Activated B cell treated with CpG ODN at 0.5 μM for 24 hours (primary cell): Measurements from ENCODE around the gene PPP1R8. TPM values are rescaled to one million over a fixed set of nuclear protein-coding genes. Genes with fewer than 3 reads are reported as not detected.

ENCODE experiments used
- ATAC-seq: fragments of 200-7000 bp; cut with Tn5 transposase; one replicate; pipeline ENCODE4 v1.10.0; 2021; ENCODE audit warnings: low read depth, mild to moderate bottlenecking, moderate library complexity
- CTCF ChIA-PET: fragments of 350-600 bp; sonication (Branson Sonifier 250); formaldehyde crosslinking; loops from one replicate; lab custom pipeline; 2021; ENCODE audit warnings: antibody characterized with exemption; lab: Charles Lee
- POLR2A ChIA-PET: fragments of 350-600 bp; sonication (Branson Sonifier 250); formaldehyde crosslinking; loops from one replicate; lab custom pipeline; 2021; ENCODE audit warnings: antibody characterized with exemption; lab: Charles Lee
- DNase-seq: peaks from one replicate; pipeline ENCODE4 v3.0.0; 2022
- H3K27ac Mint-ChIP-seq: one replicate; pipeline ENCODE4 v1.8.0; 2020; ENCODE audit warnings: mixed read lengths
- H3K27me3 Mint-ChIP-seq: one replicate; pipeline ENCODE4 v1.8.0; 2021; ENCODE audit warnings: mixed read lengths
- H3K36me3 Mint-ChIP-seq: one replicate; pipeline ENCODE4 v1.8.0; 2021; ENCODE audit warnings: low read depth, mixed read lengths
- H3K4me1 Mint-ChIP-seq: one replicate; pipeline ENCODE4 v1.8.0; 2021; ENCODE audit warnings: mixed read lengths
- H3K4me3 Mint-ChIP-seq: one replicate; pipeline ENCODE4 v1.8.0; 2020; ENCODE audit warnings: mild to moderate bottlenecking, mixed read lengths
- H3K9me3 Mint-ChIP-seq: one replicate; pipeline ENCODE4 v1.8.0; 2020; ENCODE audit warnings: mixed read lengths
- intact Hi-C: fragments of 100-400 bp; cut with micrococcal nuclease; formaldehyde crosslinking; loops from one replicate; pipeline ENCODE4 v1.15.1; 2024
- total RNA-seq: library from RNA; stranded (reverse); gene quantifications from 2 replicates; pipeline ENCODE4 v1.2.3, GENCODE V29; 2022
- TF ChIP-seq, protein P1 (sequence below): fragments of 200-600 bp; IDR thresholded peaks from one replicate; pipeline ENCODE4 v1.8.0; 2022; ENCODE audit warnings: antibody characterized with exemption, mild to moderate bottlenecking

The PPP1R8 gene
- total RNA-seq, 1 donor from 2014 or later, result 48.3 TPM

DNA sequence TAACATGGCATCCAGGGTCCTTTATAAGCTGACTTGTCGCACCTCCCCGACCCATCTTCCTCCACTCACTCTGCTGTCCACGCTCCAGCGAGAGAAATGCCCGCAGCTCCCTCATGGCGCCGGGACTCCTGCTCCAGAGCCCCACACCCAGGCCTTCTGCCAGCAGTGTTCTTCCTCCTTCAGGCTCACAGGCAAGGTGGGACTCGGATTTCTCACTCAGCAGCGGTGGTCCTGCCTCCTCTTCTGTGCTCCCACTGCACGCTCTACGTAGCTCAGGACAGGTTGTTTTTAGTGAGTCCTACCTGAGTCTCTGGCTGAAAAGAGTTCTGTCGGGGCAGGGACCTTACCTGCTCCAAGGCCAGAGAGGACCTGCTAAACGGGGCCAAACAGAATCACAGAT is 53.0 kb downstream of the PPP1R8 start:
- Mint-ChIP-seq H3K27ac (peak overlapping the region; percentile 77), H3K4me3 (no peak overlapping the region), H3K4me1 (peaks cover 57% of the 10 kb centered on the region), H3K27me3 (no peaks in the 10 kb centered on the region), H3K9me3 (no peaks in the 10 kb centered on the region), H3K36me3 (peaks cover 76% of the 10 kb centered on the region)
- intact Hi-C loops, result no loop called here
- POLR2A ChIA-PET, result interaction anchor here (0.6 to 2.5 kb wide), 3 partner anchors 9 to 62 kb away, joined by 3 to 30 read pairs (median 3); partner anchors contain the start of gene THEMIS2
- TF ChIP-seq, protein P1, sequence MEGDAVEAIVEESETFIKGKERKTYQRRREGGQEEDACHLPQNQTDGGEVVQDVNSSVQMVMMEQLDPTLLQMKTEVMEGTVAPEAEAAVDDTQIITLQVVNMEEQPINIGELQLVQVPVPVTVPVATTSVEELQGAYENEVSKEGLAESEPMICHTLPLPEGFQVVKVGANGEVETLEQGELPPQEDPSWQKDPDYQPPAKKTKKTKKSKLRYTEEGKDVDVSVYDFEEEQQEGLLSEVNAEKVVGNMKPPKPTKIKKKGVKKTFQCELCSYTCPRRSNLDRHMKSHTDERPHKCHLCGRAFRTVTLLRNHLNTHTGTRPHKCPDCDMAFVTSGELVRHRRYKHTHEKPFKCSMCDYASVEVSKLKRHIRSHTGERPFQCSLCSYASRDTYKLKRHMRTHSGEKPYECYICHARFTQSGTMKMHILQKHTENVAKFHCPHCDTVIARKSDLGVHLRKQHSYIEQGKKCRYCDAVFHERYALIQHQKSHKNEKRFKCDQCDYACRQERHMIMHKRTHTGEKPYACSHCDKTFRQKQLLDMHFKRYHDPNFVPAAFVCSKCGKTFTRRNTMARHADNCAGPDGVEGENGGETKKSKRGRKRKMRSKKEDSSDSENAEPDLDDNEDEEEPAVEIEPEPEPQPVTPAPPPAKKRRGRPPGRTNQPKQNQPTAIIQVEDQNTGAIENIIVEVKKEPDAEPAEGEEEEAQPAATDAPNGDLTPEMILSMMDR, result no peak
- no peak for ATAC-seq
- no peak for DNase-seq
- CTCF ChIA-PET, result no interaction called here

DNA sequence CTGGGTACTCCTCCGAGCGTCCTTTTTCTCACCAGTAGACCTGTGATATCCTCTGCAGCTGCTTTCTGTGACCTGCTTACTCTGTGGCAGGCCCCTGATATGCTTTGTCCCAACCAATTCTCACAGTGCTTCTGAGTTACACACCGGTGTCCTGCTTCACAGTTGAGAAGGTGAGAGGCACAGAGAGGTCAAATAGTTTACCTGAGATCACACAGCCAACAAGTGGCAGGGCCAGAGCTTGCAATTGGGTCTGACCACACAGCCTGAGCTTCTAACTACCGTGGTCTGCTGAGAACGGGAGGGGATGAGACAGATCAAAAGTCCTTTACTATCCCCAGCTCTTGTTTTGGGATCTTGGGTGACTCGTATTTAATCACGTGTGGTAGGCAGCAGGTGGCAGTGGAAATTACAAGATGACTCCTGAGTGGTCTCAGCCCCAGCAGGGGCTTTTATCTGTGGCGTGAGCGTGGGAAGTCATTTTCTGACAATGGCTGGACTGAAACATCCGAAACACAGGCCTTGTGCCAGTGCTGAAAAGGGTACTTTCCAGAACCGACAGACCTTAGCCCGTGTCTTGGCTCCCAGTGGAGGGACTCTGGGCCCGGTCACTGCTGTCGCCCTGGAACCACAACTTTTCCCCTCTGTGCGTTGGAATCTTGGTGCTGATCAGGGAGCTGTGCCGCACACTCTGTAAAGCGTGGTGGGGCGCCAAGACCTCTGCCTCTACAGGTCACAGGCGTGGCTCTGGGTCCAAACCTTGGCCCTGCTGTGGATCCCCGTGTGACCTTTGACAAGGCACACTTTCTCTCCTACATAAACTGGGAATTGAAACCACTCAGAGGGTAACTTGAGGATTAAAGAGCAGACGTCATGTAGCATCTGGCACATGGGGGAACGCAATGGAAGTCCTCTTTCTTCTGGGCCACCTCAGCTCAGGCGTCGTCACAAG is 53.7 kb downstream of the PPP1R8 start:
- no peaks in the 10 kb centered on the region for H3K9me3 Mint-ChIP-seq
- POLR2A ChIA-PET, result interaction anchor here (1.4 to 2.5 kb wide), 2 partner anchors 10 to 21 kb away, joined by 3 to 30 read pairs; partner anchors contain the start of gene THEMIS2
- DNase-seq (no peak), ATAC-seq (peak; percentile 60)
- H3K27me3 Mint-ChIP-seq, result no peaks in the 10 kb centered on the region
- peak overlapping the region; percentile 68 for H3K4me3 Mint-ChIP-seq
- CTCF ChIA-PET, result no interaction called here
- H3K36me3 Mint-ChIP-seq, result peaks cover 78% of the 10 kb centered on the region
- peak overlapping the region; percentile 77 for H3K27ac Mint-ChIP-seq
- TF ChIP-seq, protein P1, result no peak
- intact Hi-C loops, result loop anchor here (1.0 kb wide), 1 partner anchor 9 kb away; no protein-coding TSS in a partner anchor
- H3K4me1 Mint-ChIP-seq, result peaks cover 56% of the 10 kb centered on the region

DNA sequence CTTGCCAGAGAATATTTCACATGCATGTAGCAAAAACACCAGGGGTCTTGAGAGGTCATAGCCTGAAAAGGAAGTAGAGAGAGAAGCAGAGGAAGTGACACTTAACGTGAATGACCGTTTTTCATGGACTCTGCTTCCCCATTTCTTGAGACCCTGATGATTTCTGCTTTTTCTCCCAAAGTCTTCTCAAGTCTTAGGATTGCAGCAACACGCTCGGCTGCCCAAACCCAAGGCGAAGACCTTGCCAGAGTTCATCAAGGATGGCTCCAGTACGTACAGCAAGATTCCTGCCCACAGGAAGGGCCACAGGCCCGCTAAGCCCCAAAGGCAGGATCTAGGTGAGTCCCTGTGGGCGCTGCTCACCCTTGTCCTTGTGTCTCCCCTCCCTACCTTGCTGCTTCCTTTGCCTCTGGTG is 54.5 kb downstream of the PPP1R8 start:
- no peak for DNase-seq
- H3K36me3 Mint-ChIP-seq, result peaks cover 73% of the 10 kb centered on the region

DNA sequence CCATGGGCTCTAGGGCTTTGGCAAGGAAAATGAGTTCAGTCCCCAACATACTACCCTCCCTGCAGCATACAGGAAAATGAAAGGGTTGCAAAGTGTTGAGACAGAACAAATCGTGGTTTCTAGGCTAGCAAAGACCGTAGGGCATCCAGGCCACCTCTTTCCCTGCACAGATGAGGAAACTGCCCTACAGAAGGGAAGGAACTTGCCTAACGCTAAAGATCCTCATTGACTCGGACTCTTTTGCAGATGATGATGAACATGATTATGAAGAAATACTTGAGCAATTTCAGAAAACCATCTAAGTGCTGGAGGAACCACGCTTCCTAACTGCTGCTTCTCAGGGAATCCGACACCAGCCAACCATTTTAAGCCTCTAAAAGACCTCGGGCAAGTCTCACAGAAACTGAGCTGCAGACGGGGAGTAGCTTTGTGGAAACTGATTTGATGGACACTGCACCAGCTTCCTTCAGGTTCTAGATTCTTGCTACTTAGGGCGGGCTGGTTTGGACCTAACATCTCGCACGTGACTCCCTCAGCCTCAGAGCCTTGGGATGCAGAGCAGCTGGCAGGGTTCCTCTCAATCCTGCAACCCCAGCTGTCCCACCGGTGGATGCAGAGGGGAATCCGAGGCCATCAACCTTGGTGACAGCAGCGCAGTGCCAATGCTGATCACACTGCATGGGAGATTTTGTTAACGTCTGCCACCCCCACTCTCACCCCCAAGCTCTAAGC is 55.2 kb downstream of the PPP1R8 start:
- intact Hi-C loops, result no loop called here
- POLR2A ChIA-PET, result interaction anchor here (0.5 to 2.4 kb wide), 4 partner anchors 9 to 30 kb away, joined by 3 to 19 read pairs (median 6); partner anchors contain the start of gene THEMIS2
- no peak overlapping the region for H3K4me3 Mint-ChIP-seq
- H3K4me1 Mint-ChIP-seq, result peaks cover 68% of the 10 kb centered on the region
- TF ChIP-seq, protein P1, result no peak
- peaks cover 77% of the 10 kb centered on the region for H3K36me3 Mint-ChIP-seq
- DNase-seq, result no peak
- H3K9me3 Mint-ChIP-seq, result no peaks in the 10 kb centered on the region
- H3K27me3 Mint-ChIP-seq, result no peaks in the 10 kb centered on the region
- CTCF ChIA-PET, result interaction anchor here (1.0 kb wide), 1 partner anchor 9 kb away, joined by 3 read pairs; no protein-coding TSS in a partner anchor
- no peak for ATAC-seq
- peak overlapping the region; percentile 85 for H3K27ac Mint-ChIP-seq

More for the DNA sequence above, 54.5 kb downstream of the PPP1R8 start:
- TF ChIP-seq, protein P1, result no peak
- intact Hi-C loops, result no loop called here
- Mint-ChIP-seq H3K27me3 (no peaks in the 10 kb centered on the region), H3K4me1 (peaks cover 62% of the 10 kb centered on the region), H3K9me3 (no peaks in the 10 kb centered on the region), H3K27ac (peak overlapping the region; percentile 77), H3K4me3 (no peak overlapping the region)
- ChIA-PET CTCF (no interaction called here), POLR2A (interaction anchor here (2.5 kb wide), 1 partner anchor 11 kb away, joined by 30 read pairs; the partner anchor contains the start of gene THEMIS2)
- no peak for ATAC-seq
